HG03060 (cell line): Measurements from ENCODE around the gene SRPK3.

Source experiments
- ATAC-seq: cut with Tn5 transposase; IDR thresholded peaks from one replicate; pipeline ENCODE4 v1.9.1; 2021; ENCODE audit warnings: low read depth, moderate number of reproducible peaks; ENCODE audit not compliant: unreplicated experiment

The SRPK3 gene

GRCh38 chrX:153781428-153782047 is 697 bp downstream of the SRPK3 start:
- no peak for ATAC-seq

GRCh38 chrX:153782313-153782712 is 1.5 kb downstream of the SRPK3 start:
- ATAC-seq = no peak

DNA sequence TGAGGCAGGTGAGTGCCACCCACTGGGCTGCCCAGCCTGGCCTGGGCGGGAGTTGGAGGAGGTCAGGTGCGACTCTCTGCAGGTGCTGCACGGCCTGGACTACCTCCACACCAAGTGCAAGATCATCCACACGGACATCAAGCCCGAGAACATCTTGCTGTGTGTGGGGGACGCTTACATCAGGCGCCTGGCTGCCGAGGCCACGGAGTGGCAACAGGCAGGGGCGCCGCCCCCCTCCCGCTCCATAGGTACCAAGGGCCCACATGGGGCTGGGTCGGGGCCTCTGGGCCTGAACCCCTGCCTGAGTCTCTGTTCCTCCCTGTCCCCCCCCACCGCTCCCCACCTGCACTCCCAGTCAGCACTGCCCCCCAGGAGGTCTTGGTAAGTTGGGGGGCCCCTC is 2.0 kb downstream of the SRPK3 start:
- ATAC-seq = no peak

GRCh38 chrX:153783378-153784013 is 2.7 kb downstream of the SRPK3 start:
- ATAC-seq = no peak

GRCh38 chrX:153784325-153784967 is 3.6 kb downstream of the SRPK3 start:
- ATAC-seq = no peak

DNA sequence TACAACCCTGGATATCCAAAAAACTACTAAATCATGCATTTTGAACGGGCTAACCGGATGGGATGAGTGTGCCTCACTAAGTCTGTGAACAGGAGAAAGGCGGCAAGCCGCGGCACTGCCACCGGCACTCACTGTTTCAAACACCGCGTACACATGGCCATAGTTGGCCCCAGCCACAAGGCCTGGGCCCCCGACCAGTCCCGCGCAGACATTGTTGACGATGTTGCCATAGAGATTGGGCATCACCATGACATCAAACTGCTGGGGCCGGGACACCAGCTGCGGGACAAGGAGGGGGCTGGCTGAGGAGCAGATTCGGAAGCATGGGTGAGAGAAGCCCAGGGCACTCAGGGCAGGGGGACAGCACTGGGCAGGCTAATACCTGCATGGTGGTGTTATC is 5.8 kb downstream of the SRPK3 start:
- no peak for ATAC-seq

- no peak for ATAC-seq
These were observed 8.8 kb downstream of the SRPK3 start for GRCh38 chrX:153789654-153790053.

GRCh38 chrX:153791104-153791852 is 10.4 kb downstream of the SRPK3 start:
- ATAC-seq = no peak

DNA sequence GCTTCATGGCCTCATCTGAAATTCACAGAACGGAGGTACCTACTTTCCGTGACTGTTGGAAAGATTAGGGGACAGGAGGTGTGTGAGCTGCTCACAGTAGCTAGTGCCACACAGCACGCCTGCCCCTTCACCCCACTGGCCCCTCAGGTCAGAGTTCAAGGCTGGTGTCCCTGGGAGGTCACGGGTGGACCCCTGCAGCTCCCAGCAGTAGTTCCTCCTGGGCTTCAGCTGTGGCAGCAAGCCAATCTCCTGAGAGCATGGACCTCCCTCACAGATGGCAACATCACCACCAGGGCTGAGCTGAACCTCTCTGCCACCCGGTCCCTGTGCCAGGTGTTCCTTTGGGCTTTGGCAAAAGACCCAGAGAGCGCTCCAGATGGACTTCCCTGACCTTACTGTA is 11.5 kb downstream of the SRPK3 start:
- no peak for ATAC-seq

DNA sequence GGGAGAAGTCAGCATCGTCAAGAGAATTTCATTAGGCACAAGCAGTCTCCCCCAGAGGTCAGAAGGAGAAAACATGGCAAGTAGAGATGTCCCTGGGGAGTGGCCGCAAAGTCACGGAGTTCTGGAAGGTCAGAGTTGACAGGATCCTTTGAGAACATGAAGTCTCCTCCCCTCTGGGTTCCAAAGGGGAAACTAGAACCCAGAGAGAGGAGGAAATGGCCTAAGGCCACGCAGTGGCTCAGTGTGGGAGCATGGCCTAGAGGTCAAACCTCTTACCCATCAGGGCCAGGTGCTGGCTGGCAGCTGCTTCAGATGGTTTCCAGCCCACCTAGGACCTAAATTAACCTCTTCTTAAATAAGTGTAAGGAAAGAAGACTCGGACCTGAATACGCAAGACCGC is 12.4 kb downstream of the SRPK3 start:
- no peak for ATAC-seq

DNA sequence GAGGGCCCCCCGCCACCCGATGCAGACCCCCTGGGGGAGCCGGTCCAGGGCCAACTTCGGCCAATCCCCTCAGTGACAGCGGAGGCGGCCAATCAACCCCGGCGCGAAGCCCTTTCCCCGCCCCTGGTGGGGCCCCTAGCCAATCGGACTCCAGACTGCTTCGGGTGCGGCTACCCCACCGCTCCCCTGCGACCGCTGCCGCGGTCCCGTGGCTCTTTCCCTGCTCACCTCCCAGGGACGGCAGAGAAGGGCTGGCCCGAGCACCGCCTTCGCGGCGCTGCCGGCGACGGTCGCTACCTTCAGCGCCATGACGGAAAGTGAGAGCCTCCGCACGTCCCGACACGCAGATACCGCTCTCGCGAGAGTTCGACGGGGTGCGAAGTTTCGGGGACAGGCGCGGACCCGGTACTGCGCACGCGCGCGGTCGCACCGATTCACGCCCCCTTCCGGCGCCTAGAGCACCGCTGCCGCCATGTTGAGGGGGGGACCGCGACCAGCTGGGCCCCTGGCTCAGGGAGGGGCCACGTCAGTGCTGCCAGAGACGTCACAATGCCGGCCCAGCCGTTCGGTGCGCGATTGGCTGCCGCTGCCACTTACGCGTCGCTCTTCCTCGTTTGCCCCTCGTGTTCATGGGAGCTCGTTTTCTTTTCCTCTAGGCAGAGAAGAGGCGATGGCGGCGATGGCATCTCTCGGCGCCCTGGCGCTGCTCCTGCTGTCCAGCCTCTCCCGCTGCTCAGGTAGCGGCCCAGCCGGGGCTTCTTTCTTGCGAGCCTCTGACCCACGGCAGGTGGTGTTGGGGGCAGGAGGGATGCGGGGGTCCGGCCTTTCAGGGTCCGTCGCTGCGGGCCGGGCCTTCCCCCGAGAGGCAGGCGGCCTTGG is 13.4 kb downstream of the SRPK3 start, which contains the start of the genes IDH3G and SSR4:
Gene IDH3G, minus strand, starts transcription at position 358 of the 879 bp plus-strand sequence. Its CDS starts 49 bp downstream, at position 309.
Gene SSR4, plus strand, starts transcription at position 651 of the 879 bp plus-strand sequence. Its CDS starts 20 bp downstream, at position 671.
- peak; percentile 68 for ATAC-seq

DNA sequence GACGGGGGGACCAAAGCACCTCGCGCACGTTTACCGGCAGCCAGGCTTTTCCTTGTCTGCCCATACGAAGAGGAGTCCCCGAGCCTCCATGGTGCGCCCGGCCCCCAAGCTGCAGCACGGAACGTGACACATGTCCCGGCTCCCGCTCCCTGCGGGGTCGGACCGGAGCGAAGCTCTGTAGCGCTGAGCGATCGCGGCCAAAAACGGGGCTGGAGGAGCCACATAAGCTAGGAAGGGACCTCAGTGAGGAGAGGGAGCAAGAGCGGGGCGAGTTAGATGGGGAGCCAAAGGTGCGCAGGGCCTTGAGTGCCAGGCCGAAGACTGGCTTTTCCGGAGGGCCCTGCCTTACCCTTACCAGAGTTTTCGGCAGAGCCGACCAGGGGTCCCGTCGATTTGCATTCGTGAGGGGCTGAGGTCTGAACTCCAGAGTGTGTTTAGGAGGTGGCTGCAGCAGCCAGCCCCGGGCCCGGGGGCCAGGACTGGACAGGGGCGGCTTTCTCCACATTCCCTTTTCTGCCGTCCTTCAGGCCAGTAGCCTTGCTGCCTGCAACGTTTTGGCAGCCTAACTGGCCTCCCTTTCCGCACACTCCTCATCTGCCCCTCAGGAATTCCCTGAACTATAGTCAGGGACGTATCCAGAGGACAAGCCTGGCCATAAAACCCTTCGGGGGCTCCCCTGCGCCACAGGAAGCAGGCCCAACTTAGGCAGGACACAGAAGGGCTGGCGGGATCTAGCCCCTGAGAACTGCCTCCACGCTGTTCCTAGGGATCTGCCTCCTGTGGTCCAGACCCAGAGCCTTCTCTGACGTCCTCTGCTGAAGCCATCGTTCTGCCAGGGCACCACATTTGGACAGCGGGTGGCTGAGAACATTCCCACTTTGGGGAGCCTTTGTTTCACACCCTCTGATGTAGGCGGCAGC is 14.3 kb downstream of the SRPK3 start:
- no peak for ATAC-seq

- no peak for ATAC-seq
These were observed 16.7 kb downstream of the SRPK3 start for GRCh38 chrX:153797415-153798015.

DNA sequence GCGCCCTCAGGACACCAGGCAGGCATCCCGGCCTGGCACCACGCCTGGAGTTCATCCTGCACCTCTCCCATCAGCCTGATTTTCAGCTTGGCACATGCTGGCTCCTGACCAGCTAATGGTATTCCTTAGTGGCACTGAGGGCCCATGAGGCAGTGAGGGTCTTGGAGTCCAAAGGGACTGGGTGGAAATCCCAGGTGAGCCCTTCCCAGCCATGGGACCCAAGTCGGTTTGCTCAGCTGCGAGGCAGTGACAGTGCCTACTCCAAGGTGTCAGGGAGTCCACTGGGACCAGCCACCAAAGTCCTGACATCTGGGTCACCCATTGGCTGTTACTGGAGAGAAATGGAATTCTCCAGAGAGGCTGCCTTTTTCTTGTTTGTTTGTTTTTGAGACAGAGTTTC is 18.5 kb downstream of the SRPK3 start:
- no peak for ATAC-seq

- ATAC-seq = no peak
These were observed 19.4 kb downstream of the SRPK3 start for GRCh38 chrX:153800177-153800722.

GRCh38 chrX:153800746-153801145 is 19.9 kb downstream of the SRPK3 start:
- ATAC-seq = no peak

DNA sequence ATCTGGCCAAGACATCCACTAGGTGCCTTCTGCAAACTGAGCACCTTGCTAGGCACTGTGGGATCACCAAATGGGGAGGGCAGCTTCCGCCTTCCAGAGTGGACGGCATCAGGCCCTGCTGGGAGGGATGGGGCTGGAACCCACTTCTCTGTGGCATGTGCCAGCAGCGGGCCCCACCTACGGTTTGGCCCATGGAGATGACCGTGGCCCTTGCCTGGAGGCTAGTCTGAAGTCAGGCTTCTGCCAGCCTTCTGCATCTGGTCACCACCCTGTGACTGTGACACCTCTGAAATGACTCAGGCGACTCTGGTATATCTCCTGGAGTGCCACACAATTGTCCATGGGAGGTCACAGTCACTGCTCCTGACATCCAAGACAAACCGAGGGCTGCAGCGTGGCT is 20.8 kb downstream of the SRPK3 start:
- ATAC-seq = no peak

- ATAC-seq = no peak
These were observed 21.7 kb downstream of the SRPK3 start for GRCh38 chrX:153802513-153803045.
